NCI-H2107 treated with DMSO at 0.1 percent for 48 hours (cell line): ENCODE data around the gene BATF3.
"Not testable (repeated sequence)": the region's sequence is repeated elsewhere in the genome, so short reads cannot be mapped to it uniquely, and the experiment has no call there.

Experiments used
- DNase-seq: peaks from one replicate; lab custom pipeline; 2025; ENCODE audit not compliant: unreplicated experiment; lab: John Stamatoyannopoulos, UW

The BATF3 gene

GRCh38 chr1:212699625-212700222, at the start of gene BATF3:
TSS of gene BATF3 (minus strand) at chr1:212699840. CDS start at chr1:212699762, 78 bp downstream.
- no peak for DNase-seq

GRCh38 chr1:212746546-212746945, 46.9 kb upstream of the BATF3 start:
- DNase-seq, result no peak

GRCh38 chr1:212745303-212745702, 45.7 kb upstream of the BATF3 start:
- DNase-seq, result no peak

GRCh38 chr1:212743901-212744475, 44.3 kb upstream of the BATF3 start:
- DNase-seq, result no peak

- DNase-seq, result no peak
Measured at GRCh38 chr1:212738330-212738729, 38.7 kb upstream of the BATF3 start.

GRCh38 chr1:212737559-212737958, 37.9 kb upstream of the BATF3 start:
- DNase-seq, result no peak

GRCh38 chr1:212733109-212733508, 33.5 kb upstream of the BATF3 start:
- no peak for DNase-seq

- DNase-seq, result no peak
Measured at GRCh38 chr1:212731630-212732029, 32.0 kb upstream of the BATF3 start.

GRCh38 chr1:212728606-212729005, 29.0 kb upstream of the BATF3 start:
- DNase-seq, result no peak

- DNase-seq, result no peak
Measured at GRCh38 chr1:212727386-212728181, 27.9 kb upstream of the BATF3 start.

- not testable (repeated sequence) for DNase-seq
Measured at GRCh38 chr1:212724679-212725078, 25.0 kb upstream of the BATF3 start.

- no peak for DNase-seq
Measured at GRCh38 chr1:212722270-212722957, 22.8 kb upstream of the BATF3 start.

- no peak for DNase-seq
Measured at GRCh38 chr1:212721388-212722247, 22.0 kb upstream of the BATF3 start.

- DNase-seq, result no peak
Measured at GRCh38 chr1:212719633-212720032, 20.0 kb upstream of the BATF3 start.

GRCh38 chr1:212718499-212718898, 18.9 kb upstream of the BATF3 start:
- no peak for DNase-seq

- DNase-seq, result no peak
Measured at GRCh38 chr1:212716161-212716560, 16.5 kb upstream of the BATF3 start.

- DNase-seq, result no peak
Measured at GRCh38 chr1:212713465-212714136, 14.0 kb upstream of the BATF3 start.

- DNase-seq, result no peak
Measured at GRCh38 chr1:212712451-212713303, 13.0 kb upstream of the BATF3 start.

GRCh38 chr1:212711974-212712373, 12.3 kb upstream of the BATF3 start:
- DNase-seq, result not testable (repeated sequence)
